ENCODE data around the gene RHOBTB1. TPM values are rescaled to one million over a fixed set of nuclear protein-coding genes. Genes with fewer than 3 reads are reported as not detected.
"Not testable (repeated sequence)": the region's sequence is repeated elsewhere in the genome, so short reads cannot be mapped to it uniquely, and the experiment has no call there.

RHOBTB1 gene
- polyA plus RNA-seq, 1 donor: 20.7 TPM

DNA sequence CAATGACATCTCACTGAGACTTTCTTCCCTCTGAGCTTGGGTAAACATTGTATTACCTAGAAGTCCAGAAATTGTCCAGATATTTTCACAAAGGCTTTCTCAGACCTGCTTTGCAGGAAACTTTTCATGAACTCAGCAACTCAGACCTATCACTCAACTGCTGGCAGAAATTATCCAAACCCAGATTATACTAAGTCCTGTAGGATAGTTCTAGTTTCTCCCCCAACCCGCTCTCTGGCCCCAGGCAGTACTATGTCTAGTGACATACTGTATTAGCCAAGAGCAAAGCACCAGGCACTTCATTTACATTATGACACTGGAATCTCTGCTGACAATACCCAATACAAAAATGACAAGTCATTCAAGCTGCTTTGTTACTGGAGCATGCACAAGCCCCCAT is 75.0 kb downstream of the RHOBTB1 start:
- no peak for DNase-seq (ENCODE audit: low read depth)

DNA sequence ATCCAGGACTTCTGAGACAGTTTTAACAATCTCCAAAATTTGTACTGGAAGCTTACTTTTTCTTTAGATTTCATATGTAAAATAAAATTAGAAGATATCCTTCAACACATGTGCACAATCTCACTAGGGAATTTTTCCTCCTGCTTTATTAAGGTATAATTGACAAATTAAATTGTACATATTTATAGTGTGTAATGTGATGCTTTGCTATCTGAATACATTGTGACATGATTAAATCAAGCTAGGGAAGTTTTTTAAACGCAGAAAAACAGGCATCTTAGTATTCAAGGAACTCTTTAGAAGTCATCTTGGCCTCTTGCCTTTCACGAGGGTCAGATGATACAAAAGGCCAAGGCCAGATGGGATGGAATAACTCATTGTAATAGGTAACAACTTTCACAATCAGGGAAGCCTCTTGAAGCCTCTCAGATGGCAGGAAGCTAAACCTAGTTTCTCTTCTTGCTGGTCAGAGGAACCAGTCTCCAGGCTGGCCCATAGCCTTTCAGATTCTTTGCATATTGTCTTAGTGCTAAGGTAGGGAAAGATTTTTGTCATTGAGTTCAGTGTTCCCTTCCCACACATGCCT is 78.7 kb downstream of the RHOBTB1 start:
- DNase-seq (ENCODE audit: low read depth): no peak

DNA sequence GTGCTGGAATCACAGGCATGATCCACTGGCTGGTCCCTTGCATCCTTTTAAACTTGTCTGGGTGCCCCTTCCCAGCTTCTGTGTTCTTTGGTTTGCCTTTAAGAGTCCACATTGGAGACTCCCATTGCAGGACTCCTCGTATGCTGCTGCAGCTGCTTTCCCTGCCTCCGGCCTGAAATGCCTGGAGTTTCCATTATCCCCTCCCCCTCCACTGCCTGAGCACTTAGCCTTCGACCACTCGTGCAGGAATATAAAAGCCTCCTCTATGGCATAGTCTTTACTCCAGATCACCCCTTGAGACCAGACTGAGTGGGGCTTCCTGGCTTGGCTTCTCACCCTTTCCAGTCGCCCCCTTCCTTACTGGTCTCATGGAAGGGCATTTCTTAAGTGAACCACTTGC is 80.2 kb downstream of the RHOBTB1 start:
- DNase-seq (ENCODE audit: low read depth): no peak

DNA sequence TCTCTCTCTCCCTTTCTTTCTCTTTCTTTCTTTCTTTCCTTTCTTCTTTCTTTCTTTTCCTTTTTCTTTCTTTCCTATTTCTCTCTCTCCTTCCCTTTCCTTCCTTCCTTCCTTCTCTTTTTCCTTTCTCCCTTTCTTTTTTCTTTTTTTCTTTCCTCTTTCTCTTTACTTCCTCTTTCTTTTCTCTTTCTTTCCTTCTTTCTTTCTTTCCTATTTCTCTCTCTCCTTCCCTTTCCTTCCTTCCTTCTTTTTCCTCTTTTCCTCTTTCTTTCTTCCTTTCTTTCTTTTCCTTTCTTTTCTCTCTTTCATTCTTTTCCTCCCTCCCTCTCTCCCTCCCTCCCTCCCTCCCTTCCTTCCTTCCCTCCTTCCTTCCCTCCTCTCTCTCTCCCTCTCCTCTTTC is 81.5 kb downstream of the RHOBTB1 start:
- DNase-seq (ENCODE audit: low read depth): no peak

DNA sequence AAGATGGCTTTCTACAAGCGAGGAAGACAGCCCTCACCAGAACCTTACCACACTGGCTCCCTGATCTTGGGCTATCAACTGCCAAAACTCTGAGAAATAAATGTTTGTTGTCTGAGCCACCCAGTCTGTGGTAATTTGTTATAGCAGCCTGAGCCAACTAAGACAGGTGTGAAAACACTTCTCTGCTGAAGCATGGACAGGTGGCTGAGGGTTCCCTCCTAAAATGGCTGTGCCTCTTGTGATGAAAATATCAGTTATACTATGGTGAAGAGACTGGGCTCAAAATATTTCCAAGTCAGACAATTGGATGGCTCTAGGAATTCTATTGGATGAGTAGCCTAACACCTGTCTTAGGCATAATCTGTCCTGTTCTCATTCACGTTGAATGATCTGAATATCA is 87.6 kb downstream of the RHOBTB1 start:
- DNase-seq (ENCODE audit: low read depth): no peak

DNA sequence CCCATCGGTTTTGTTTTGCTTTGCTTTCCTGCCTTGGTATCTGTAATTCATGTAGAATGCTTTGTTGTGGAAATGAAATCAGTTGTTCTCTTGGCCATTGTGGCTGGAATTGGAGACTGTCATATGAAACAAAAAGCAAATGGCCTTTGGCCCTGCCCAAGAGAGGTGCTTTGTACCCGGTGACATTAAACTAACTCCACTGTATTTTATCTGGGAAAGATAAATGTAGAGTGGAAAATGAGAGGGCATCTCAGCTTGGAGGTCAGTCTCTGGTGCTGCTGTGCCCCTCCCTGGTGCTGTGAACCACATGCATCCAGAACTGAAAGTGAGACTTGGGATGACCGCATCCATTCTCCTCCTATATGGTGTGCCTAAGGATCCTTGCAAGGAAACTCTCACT is 90.3 kb downstream of the RHOBTB1 start:
- no peak for DNase-seq (ENCODE audit: low read depth)

DNA sequence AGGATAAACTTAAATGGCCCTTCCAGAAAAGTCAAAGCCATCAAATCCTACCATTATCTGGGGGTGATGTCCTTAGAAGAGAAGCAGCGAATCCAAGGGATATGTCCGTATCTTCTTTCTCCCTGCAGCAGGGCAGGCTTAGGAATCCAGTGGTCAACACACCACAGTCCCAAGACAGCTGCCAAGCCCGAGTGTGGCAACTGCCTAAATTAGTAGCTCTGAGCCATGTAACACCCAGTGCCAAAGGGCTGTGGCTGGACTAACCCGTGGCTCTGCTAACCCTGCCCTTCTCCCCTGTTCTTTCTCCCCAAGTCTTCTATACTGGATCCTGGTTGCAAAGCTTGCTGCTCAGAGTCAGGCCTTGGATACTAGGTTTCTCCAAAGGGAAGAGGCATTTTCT is 90.9 kb downstream of the RHOBTB1 start:
- no peak for DNase-seq (ENCODE audit: low read depth)

DNA sequence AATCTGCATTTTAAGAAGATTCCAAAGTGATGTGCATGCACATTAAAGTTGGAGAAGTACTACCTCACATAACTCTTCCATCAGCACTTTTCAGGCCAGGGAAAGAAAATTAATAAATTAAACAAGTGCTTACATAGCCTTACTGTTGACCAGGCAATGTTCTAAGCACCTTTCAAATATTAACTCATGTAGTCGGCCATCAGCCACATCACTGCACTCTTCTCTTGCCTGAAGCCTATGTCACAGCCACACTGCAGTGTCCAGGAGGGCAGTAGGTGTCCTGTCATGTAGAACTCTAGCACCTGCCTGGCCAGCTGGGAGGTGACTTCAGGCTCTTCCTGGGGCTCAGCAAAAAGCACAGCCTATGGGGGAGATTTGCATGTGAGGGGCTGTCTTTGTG is 94.2 kb downstream of the RHOBTB1 start:
- DNase-seq (ENCODE audit: low read depth): no peak

DNA sequence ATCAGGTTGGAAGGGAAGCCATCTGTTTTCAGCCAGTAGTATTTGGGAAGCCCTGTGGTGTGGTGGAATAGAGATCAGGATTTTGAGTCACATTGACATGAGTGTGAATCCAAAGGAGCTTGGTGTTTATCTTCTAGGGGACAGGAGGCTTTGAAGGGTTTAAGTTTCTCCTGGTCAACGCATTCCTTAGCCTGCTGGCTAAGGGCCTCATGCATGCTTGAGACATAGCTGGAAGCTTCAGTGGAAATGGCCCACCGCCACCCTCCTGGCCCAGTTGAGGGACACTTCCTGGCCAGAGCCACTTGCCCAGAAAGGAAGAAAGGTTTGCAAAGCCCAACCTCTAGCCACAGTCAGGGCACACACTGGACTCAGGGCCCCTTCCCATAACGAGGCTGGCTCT is 94.8 kb downstream of the RHOBTB1 start:
- DNase-seq (ENCODE audit: low read depth): no peak

DNA sequence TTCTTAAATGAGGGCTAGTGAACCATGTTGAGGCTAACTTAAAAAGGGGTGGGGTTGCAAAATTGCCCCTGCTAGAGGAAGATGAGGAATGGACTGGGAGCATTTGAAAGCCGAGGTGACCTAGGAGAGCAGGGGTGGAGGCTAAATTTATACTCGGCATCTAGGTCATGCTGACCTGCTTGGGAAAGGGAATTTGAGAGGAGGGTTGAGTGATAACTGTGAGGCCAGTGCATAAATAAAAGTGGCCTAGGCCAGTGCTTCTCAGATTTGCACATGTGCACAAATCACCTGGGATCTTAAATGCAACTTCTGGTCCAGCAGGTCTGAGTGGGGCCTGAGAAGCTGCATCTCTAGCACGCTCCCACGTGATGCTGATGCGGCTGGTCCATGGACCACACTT is 95.3 kb downstream of the RHOBTB1 start:
- no peak for DNase-seq (ENCODE audit: low read depth)

DNA sequence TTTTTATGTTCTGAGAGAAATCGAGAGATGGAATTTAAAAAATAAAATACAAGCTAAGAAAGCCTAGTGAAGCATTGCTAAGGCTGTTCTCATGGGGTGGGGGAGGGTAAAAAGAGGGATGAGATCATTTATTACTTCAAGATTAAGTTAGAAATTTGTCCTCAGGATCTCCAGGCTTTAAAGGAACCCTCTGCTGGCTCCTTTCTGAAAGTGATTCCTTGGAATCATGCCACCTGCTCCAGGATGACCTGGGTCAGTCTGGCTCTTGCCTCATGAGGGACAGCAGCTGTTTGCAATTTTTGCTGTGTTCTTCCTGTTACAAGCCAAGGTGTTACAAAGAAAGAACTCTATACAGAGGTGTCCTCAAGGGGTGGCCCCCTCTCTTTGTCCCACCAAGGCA is 95.9 kb downstream of the RHOBTB1 start:
- peak; percentile 63 for DNase-seq (ENCODE audit: low read depth)

DNA sequence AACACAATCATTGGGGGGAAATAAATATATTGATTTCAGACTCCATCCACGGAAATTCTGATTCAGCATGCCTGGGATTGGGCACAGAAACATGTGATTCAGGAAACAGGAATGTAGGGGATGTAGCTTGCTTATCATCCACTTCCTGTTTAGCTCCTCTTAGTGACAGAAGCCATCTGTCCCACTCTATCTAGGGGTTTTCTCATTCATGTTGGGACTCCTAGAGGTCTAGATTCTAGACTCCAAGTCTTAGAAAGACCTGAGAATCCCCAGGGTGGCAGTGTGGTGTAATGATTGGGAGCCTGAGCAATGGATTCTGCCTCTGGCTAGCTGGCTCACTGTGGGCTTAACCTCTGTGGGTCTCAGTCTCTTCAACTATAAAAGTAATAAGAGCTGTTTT is 97.8 kb downstream of the RHOBTB1 start:
- no peak for DNase-seq (ENCODE audit: low read depth)

DNA sequence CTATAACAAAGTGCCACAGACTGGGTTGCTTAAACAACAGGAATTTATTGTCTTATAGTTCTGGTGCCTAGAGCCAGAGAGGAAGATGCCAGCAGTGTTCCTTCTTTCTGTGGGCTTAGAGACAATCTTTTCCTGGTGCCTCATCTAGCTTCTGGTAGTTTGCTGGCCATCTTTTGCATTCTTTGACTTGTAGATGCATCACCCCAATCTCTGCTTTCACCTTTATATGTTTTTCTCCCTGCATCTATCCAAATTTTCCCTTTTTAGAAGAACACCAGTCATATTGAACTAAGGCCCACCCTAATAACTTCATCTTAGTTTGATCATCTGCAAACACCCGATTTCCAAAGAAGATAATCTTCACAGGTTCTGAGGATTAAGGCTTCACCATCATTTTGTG is 98.9 kb downstream of the RHOBTB1 start:
- DNase-seq (ENCODE audit: low read depth): no peak

DNA sequence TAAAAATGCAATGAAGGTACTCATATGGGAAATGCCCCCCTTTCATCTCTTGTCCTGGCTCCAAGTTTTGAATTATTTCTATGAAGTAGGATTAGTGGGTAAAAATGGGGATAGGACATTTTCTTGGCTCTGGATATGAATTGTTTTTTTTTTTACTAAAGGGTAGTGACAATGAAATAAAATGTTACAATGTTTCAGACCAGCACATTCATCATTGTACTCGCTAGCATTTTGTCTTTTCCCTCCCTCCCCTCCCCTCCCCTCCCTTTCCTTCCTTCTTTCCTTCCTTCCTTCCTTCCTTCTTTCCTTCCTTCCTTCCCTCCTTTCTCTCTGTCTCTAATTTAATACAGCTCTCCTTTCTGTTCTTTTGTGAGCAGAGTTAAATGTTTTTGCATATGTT is 101.3 kb downstream of the RHOBTB1 start:
- no peak for DNase-seq (ENCODE audit: low read depth)

DNA sequence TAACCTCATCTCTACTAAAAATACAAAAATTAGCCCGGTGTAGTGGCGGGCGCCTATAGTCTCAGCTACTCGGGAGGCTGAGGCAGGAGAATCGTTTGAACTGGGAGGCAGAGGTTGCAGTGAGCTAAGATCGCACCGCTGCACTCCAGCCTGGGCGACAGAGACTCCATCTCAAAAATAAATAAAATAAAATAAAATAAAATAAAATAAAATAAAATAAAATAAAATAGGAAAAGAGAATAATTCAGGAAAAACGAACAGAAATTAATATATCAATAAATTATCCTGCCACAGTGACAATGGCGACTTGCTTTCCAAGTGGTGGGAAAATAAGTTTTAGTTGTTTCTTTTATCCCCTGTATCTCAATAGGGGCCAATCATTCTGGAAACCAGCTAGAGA is 102.8 kb downstream of the RHOBTB1 start:
- DNase-seq (ENCODE audit: low read depth): not testable (repeated sequence)

DNA sequence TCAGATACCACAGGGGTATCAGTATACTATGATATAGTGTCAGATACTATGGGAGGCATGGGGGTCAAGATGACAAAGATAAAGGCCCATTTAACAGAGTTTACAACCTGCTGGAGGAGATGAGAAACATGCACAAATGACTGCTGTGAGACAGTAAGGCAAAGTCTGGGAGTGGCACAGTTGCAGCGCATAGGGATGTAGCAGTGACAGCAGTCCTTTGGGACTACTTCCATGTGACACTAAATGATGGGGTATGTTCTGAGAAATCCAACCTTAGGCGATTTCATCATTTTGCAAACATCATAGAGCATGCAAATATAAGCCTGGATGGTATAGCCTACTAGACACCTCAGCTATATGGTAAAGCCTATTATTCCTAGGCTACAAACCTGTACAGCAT is 108.9 kb downstream of the RHOBTB1 start:
- no peak for DNase-seq (ENCODE audit: low read depth)

DNA sequence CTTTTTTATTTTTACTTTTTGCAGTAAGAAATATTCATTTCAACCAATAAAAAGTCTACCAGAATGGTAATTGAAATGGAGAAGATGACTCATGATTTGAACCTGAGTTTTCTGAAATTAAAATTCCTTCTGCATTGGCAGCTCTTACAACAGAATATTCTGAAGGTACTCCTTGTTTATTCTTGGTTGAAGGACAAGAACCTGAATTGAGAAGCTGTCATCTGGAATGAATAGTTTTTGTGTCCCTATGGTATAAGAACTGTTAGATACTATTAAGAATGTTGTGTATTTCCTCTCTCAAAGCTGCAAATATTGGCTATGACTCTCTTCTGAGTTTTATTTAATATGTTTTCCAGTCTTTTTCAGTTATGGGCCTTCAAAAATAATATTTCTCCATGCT is 109.6 kb downstream of the RHOBTB1 start:
- DNase-seq (ENCODE audit: low read depth): peak; percentile 43

DNA sequence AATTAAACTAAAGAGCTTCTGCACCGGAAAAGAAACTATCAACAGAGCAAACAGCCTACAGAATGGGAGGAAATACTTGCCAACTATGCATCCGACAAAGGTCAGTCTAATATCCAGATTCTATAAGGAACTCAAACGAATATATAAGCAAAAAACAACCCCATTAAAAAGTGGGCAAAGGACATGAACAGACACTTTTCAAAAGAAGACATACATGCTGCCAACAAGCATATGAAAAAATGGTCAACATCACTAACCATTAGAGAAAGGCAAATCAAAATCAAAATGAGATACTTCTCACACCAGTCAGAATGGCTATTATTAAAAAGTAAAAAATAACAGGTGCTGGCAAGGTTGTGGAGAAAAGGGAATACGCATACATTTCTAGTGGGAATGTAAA is 111.8 kb downstream of the RHOBTB1 start:
- DNase-seq (ENCODE audit: low read depth): not testable (repeated sequence)

DNA sequence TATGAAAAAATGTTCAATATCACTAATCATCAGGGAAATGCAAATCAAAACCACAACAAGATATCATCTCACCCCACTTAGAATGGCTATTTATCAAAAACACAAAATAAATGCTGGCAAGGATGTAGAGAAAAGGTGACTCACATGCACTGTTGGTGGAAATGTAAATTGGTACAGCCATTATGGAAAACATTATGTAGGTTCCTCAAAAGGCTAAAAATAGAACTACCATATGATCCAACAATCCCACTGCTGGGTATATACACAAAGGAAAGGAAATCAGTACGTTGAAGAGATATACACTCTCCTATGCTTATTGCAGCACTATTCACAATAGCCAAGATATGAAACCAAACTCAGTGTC is 115.5 kb downstream of the RHOBTB1 start:
- DNase-seq (ENCODE audit: low read depth): no peak

DNA sequence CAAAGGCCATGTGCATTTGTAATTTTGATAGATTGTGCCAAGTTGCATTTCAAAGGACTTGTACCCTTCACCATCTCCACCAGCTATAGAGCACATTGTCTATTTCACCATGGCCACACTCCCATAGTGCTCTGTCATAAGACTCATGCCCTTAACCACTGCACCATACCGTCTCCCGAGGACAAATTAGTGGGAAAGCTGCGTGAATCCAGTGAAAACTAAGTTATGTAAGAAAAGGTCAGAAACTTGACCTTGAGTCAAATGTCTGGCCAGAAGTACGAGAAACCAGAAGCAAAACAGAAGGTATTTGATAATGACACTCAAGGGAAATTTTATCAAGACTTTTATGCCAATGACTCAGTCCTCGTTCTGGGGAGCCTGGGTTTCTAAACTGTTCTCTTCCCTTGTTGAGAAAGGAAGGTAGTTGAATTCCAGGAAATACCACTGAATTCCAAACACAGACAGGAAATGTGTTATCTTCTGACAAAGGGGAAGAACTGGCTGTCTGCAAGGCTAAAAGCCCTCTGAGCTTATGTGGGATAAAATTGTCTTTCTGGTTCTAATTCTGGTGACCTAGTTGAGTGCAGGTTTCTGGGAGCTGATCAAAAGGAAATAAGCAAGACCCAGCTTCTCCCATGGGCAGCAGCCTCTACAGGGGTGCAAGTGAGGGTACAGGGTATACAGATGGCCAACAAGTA is 116.0 kb downstream of the RHOBTB1 start:
- DNase-seq (ENCODE audit: low read depth): no peak

DNA sequence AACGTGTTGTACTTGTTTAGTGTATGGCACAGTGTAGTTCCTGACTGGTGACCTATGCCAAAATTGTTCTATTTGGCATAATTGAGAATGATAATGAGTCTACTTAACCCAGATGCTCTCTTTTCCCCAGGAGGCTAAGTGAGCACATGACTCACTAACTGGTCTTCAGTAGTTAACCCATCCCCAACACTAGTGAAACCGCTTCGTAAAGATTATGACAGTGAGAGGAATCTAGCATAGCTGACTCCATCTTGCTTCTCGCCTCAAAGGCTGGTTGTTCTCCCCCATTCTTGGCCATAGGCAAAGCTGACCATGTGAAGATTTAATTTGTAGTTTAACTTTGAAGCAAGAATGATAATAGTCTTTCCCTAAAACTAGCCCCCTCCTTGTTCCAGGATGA is 118.5 kb downstream of the RHOBTB1 start:
- no peak for DNase-seq (ENCODE audit: low read depth)

DNA sequence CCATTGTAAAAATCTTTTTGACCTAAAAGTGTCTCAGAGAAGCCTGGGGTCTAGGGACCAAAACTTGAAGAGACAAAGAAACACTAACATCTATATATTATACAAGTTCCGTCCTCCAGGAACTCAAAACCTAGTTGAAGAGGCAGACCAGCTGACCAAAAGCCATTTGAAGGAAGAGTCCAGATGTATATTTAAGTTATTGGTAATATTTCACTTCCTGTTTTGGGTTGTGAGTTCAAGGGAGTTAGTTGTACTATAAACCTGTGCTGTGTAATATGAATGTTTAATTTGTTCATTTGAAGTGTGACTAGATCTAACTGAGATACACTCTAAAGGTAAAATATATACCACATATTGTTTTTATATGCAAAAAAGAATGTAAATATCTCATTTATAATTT is 120.7 kb downstream of the RHOBTB1 start:
- no peak for DNase-seq (ENCODE audit: low read depth)

DNA sequence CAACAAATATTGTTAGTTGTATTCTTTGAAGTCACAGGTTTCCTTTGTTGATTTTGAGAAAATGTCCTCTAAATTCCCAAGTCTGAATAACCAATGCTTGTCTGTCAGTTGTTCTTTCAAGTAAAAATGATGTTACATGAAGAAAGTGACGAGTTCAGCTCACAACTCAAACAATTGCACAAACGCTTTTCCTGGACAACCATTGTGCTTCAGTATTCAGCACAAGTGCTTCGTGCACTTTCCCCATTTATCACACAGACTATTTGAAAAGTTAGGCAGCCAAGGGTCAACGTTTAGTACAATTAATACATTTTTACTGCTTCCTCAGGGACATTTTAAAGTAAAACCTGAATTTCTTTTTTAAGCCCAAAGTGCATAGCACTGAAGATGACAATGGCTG is 121.2 kb downstream of the RHOBTB1 start:
- no peak for DNase-seq (ENCODE audit: low read depth)

DNA sequence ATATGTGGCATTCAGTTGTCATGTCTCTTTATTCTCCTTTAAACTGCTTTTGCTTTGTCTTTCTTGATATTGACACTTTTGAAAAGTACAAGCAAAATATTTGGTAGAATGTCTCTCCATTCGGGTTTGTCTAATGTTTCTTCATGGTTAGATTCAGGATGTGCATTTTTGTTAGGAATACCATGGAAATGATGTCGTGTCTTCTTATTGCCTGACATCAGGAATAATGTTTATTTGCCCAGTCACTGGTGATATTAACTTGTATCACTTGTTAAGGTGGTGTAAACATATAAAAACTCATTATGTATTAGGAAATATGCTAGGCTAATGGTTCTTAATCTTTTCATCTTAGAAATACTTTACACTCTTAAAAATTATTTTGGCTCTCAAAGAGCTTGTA is 122.3 kb downstream of the RHOBTB1 start:
- DNase-seq (ENCODE audit: low read depth): no peak

Measured in forelimb muscle (tissue), 1 donor.